Trophoblast cell (in vitro differentiated cells and primary cell): ENCODE data around the gene MBD3L2.

ENCODE experiments used
- DNase-seq, 2 donors: peaks; one replicate each; pipeline ENCODE4 v3.0.0-alpha.2; 2016
- H2AFZ ChIP-seq: 2 replicates; pipeline ENCODE4 v1.6.1; 2013; ENCODE audit warnings: low read length, moderate library complexity, mild to moderate bottlenecking; ENCODE audit not compliant: insufficient read depth, poor library complexity
- H2AK5ac ChIP-seq: 2 replicates; pipeline ENCODE4 v1.6.1; 2013; ENCODE audit warnings: mild to moderate bottlenecking, low read length
- H2BK120ac ChIP-seq: 2 replicates; pipeline ENCODE4 v1.6.1; 2013; ENCODE audit warnings: low read length, mild to moderate bottlenecking, moderate library complexity; ENCODE audit not compliant: insufficient read depth, poor library complexity
- H2BK12ac ChIP-seq: 2 replicates; pipeline ENCODE4 v1.6.1; 2013; ENCODE audit warnings: mild to moderate bottlenecking, low read length, moderate library complexity
- H2BK5ac ChIP-seq: 2 replicates; pipeline ENCODE4 v1.6.1; 2013; ENCODE audit warnings: low read length, low read depth, moderate library complexity, mild to moderate bottlenecking; ENCODE audit not compliant: poor library complexity
- H3K14ac ChIP-seq: 2 replicates; pipeline ENCODE4 v1.6.1; 2013; ENCODE audit warnings: mild to moderate bottlenecking, low read length
- H3K18ac ChIP-seq: 2 replicates; pipeline ENCODE4 v1.6.1; 2013; ENCODE audit warnings: mild to moderate bottlenecking, low read length
- H3K23ac ChIP-seq: 2 replicates; pipeline ENCODE4 v1.6.1; 2013; ENCODE audit warnings: low read length
- H3K27ac ChIP-seq: 2 replicates; pipeline ENCODE4 v1.5.1; 2013; ENCODE audit warnings: low read depth, mild to moderate bottlenecking, inconsistent platforms, low read length, moderate library complexity
- H3K27me3 ChIP-seq: 2 replicates; pipeline ENCODE4 v1.6.1; 2013; ENCODE audit warnings: inconsistent platforms, mild to moderate bottlenecking, low read length, moderate library complexity; ENCODE audit not compliant: insufficient read depth
- H3K36me3 ChIP-seq, 2 experiments: 1 replicate in 1 of 2; 2 replicates in 1 of 2; pipeline ENCODE4 v1.6.1; 2013; ENCODE audit warnings: low read length in 2 of 2, mild to moderate bottlenecking in 2 of 2, moderate library complexity in 1 of 2; ENCODE audit not compliant: insufficient read depth in 2 of 2, control insufficient read depth in 1 of 2
- H3K4ac ChIP-seq: 2 replicates; pipeline ENCODE4 v1.6.1; 2013; ENCODE audit warnings: low read depth, mild to moderate bottlenecking, low read length, moderate library complexity
- H3K4me1 ChIP-seq, 2 experiments: 1 replicate in 1 of 2; 2 replicates in 1 of 2; pipeline ENCODE4 v1.6.1; 2013; ENCODE audit warnings: low read length in 2 of 2, mild to moderate bottlenecking in 2 of 2, moderate library complexity in 1 of 2; ENCODE audit not compliant: insufficient read depth in 2 of 2, control insufficient read depth in 1 of 2
- H3K4me2 ChIP-seq: 2 replicates; pipeline ENCODE4 v1.6.1; 2013; ENCODE audit warnings: inconsistent platforms, mild to moderate bottlenecking, low read length, moderate library complexity
- H3K4me3 ChIP-seq: 2 replicates; pipeline ENCODE4 v1.5.1; 2013; ENCODE audit warnings: mild to moderate bottlenecking, low read depth, low read length, inconsistent platforms
- H3K79me1 ChIP-seq: one replicate; pipeline ENCODE4 v1.6.1; 2013; ENCODE audit warnings: low read length
- H3K79me2 ChIP-seq: 2 replicates; pipeline ENCODE4 v1.6.1; 2013; ENCODE audit warnings: low read length, mild to moderate bottlenecking; ENCODE audit not compliant: control insufficient read depth, insufficient read depth, poor library complexity
- H3K9ac ChIP-seq: 2 replicates; pipeline ENCODE4 v1.6.1; 2013; ENCODE audit warnings: mild to moderate bottlenecking, low read length
- H3K9me3 ChIP-seq: 2 replicates; pipeline ENCODE4 v1.6.1; 2013; ENCODE audit warnings: low read depth, mild to moderate bottlenecking, control low read depth, inconsistent platforms, low read length; ENCODE audit not compliant: insufficient read depth
- H4K12ac ChIP-seq: 2 replicates; pipeline ENCODE4 v1.6.1; 2013; ENCODE audit warnings: low read depth, mild to moderate bottlenecking, low read length, moderate library complexity
- H4K8ac ChIP-seq: 2 replicates; pipeline ENCODE4 v1.6.1; 2013; ENCODE audit warnings: low read depth, mild to moderate bottlenecking, low read length, moderate library complexity
- H4K91ac ChIP-seq: one replicate; pipeline ENCODE4 v1.6.1; 2013; ENCODE audit warnings: low read depth, mild to moderate bottlenecking, low read length, moderate library complexity
- WGBS: extraction: QIAGEN DNeasy Blood & Tissue Kit; methylation state at CpG from one replicate; pipeline ENCODE4 v1.1.7; 2013; ENCODE audit warnings: missing lambda C conversion rate; ENCODE audit not compliant: insufficient read length, insufficient coverage; ENCODE audit errors: extremely low coverage; 5-methylcytosine and 5-hydroxymethylcytosine counted together

The MBD3L2 gene

DNA sequence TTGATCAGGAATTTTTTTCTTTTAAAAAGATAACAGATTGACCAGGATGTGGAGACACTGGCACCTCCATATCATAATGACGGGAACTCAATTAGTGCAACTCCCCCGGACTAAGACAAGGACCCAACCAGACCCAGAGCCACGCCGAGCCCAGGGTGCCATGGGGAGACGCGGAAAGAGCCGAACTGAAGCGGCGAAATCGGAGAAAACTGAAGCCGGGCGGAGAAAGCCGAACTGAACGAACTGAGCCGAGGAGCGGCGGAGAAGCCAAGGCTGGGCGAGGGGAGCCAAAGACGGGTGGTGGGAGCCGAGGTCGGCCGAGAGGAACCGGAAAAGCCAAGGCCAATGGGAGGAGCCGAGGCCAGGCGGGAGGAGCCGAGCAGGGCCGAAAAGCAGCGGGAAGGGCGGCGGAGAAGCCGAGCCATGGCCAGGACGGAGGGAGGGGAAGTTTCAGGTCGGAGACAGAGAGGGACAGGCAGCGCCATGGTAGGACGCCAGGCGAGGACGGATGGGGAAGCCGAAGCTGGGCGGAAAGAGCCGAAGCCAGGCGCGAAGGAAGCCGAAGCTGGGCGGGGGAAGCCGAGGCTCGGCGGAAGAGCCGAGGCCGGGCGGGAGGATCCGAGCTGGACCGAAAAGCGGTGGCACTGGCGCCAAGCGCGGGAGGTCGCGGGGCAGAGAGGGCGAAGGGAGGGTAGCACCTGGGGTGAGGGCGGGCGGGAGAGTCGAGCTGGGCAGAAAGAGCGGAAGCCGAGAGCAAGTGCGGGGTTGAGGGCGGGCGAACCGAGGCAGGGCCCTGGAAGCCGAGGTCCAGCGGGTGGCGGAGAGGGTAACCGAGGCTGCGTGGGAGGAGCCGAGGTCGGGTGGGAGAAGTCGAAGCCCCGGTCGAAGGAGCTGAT is 49.8 kb downstream of the MBD3L2 start:
- Histone ChIP-seq H2AFZ (peak overlapping the region; percentile 65), H3K23ac (no peak overlapping the region), H4K91ac (peak overlapping the region; percentile 91), H3K4me2 (peak overlapping the region; percentile 61), H3K9me3 (peaks cover 6% of the 10 kb centered on the region), H3K27ac (peak overlapping the region; percentile 94), H2BK120ac (peak overlapping the region; percentile 82), H2BK12ac (no peak overlapping the region), H3K4me1 (peaks cover 4% of the 10 kb centered on the region in 2 experiments), H2BK5ac (peak overlapping the region; percentile 93), H3K14ac (peak overlapping the region; percentile 96), H3K4ac (peak overlapping the region; percentile 41), H3K9ac (peak overlapping the region; percentile 78), H3K36me3 (no peaks in the 10 kb centered on the region), H3K18ac (peak overlapping the region; percentile 89), H2AK5ac (no peak overlapping the region), H4K12ac (peak overlapping the region; percentile 80), H3K79me1 (peaks cover 8% of the 10 kb centered on the region), H3K4me3 (peak overlapping the region; percentile 78), H3K27me3 (no peaks in the 10 kb centered on the region), H4K8ac (peak overlapping the region; percentile 87), H3K79me2 (peaks cover 6% of the 10 kb centered on the region)
- DNase-seq = peak; percentile 93 to 96
- WGBS = no CpG with 5 or more reads among the region's 78 CpGs

DNA sequence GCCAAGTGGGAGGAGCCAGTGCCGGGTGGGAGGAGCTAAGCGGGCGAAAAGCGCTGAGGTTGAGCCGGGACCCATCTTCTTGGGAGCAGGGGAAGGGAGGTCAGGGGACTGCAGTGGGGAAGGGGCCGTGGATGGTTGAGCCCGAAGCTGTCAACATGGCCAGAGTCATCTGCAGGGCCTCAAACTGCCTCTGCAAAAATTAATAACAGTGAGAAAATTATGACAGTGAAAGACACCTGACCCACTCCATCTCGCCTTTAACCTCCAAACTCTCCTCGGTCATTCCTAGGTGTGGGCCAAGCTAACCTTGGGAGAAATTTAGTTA is 50.4 kb downstream of the MBD3L2 start:
- Histone ChIP-seq H3K27ac (no peak overlapping the region), H3K79me1 (peaks cover 8% of the 10 kb centered on the region), H3K4me1 (peaks cover 4% of the 10 kb centered on the region in 2 experiments), H3K9ac (no peak overlapping the region), H3K36me3 (no peaks in the 10 kb centered on the region), H2BK5ac (no peak overlapping the region), H2BK12ac (no peak overlapping the region), H4K8ac (peak overlapping the region; percentile 87), H3K18ac (no peak overlapping the region), H3K4me2 (peak overlapping the region; percentile 61), H3K9me3 (peaks cover 6% of the 10 kb centered on the region), H3K4ac (peak overlapping the region; percentile 41), H3K14ac (no peak overlapping the region), H4K12ac (peak overlapping the region; percentile 67), H3K27me3 (no peaks in the 10 kb centered on the region), H3K79me2 (peaks cover 6% of the 10 kb centered on the region), H3K4me3 (peak overlapping the region; percentile 78), H2AFZ (peak overlapping the region; percentile 65), H4K91ac (no peak overlapping the region), H2AK5ac (no peak overlapping the region), H2BK120ac (no peak overlapping the region), H3K23ac (no peak overlapping the region)
- no peak for DNase-seq
- WGBS = no CpG with 5 or more reads among the region's 9 CpGs
